Measurements from ENCODE around the gene PTGER4.
"Not testable (repeated sequence)": the region's sequence is repeated elsewhere in the genome, so short reads cannot be mapped to it uniquely, and the experiment has no call there.

Gene PTGER4

DNA sequence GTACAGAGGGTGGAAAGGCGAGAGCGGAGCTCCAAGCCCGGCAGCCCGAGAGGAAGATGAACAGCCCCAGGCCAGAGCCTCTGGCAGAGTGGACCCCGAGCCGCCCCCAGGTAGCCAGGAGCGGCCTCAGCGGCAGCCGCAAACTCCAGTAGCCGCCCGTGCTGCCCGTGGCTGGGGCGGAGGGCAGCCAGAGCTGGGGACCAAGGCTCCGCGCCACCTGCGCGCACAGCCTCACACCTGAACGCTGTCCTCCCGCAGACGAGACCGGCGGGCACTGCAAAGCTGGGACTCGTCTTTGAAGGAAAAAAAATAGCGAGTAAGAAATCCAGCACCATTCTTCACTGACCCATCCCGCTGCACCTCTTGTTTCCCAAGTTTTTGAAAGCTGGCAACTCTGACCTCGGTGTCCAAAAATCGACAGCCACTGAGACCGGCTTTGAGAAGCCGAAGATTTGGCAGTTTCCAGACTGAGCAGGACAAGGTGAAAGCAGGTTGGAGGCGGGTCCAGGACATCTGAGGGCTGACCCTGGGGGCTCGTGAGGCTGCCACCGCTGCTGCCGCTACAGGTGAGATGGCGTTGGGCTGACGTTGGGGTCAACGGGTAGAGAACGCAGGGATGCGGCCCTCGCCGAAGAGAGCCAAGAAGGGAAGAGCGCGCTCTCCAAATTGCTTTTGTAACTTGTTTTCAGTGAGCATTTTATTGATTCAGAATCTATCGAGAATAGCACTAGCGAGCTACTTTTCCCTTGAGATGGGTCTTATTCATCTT is at the start of gene PTGER4:
Gene PTGER4 (plus strand): TSS at position 3 of the 769 bp plus-strand sequence. CDS start 1,079 bp downstream, outside the sequence.
- H3K27me3 ChIP-seq (ENCODE audit: insufficient read depth, low read depth, severe bottlenecking): peaks cover 13% of the 10 kb centered on the region

DNA sequence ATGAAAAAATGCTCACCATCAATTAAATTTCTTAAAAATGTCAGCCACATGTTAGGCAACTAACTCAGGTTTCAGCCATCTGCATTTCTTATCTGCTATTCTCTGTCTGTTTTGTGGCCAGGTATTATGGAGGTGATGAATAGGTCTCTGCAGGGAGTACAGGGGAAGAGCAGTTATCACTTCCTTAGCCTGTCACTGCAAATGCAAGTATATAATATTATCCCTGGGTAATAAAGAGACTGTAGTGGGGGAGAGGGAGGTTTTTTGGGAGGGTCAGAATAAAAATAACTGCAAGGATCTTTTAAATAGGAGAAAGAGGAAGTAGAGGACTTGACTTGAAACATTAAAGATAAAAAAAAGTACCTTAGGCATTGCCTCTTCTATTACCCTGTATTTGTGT is 49.6 kb upstream of the PTGER4 start:
- Histone ChIP-seq H3K27ac (no peak overlapping the region), H3K9me3 (ENCODE audit: severe bottlenecking) (no peaks in the 10 kb centered on the region), H3K27me3 (ENCODE audit: insufficient read depth, low read depth, severe bottlenecking) (no peaks in the 10 kb centered on the region), H3K36me3 (no peaks in the 10 kb centered on the region), H3K4me3 (ENCODE audit: low read depth, low read length) (no peak overlapping the region)
- TF ChIP-seq, protein P1, sequence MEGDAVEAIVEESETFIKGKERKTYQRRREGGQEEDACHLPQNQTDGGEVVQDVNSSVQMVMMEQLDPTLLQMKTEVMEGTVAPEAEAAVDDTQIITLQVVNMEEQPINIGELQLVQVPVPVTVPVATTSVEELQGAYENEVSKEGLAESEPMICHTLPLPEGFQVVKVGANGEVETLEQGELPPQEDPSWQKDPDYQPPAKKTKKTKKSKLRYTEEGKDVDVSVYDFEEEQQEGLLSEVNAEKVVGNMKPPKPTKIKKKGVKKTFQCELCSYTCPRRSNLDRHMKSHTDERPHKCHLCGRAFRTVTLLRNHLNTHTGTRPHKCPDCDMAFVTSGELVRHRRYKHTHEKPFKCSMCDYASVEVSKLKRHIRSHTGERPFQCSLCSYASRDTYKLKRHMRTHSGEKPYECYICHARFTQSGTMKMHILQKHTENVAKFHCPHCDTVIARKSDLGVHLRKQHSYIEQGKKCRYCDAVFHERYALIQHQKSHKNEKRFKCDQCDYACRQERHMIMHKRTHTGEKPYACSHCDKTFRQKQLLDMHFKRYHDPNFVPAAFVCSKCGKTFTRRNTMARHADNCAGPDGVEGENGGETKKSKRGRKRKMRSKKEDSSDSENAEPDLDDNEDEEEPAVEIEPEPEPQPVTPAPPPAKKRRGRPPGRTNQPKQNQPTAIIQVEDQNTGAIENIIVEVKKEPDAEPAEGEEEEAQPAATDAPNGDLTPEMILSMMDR (IDR thresholded peaks at IDR 0.05; ENCODE audit: low read depth, low read length): no peak
- DNase-seq: no peak

More for the DNA sequence above, at the start of gene PTGER4:
- peak within 1 kb of the TSS; percentile 53 for H3K4me3 ChIP-seq (ENCODE audit: low read depth, low read length)
- no peak for DNase-seq
- no peaks in the 10 kb centered on the region for H3K9me3 ChIP-seq (ENCODE audit: severe bottlenecking)
- H3K27ac ChIP-seq: peak within 1 kb of the TSS; percentile 49; the same call in 1 of the 2 replicates
- TF ChIP-seq, protein P1 (IDR thresholded peaks at IDR 0.05; ENCODE audit: low read depth, low read length): no peak
- no peaks in the 10 kb centered on the region for H3K36me3 ChIP-seq

DNA sequence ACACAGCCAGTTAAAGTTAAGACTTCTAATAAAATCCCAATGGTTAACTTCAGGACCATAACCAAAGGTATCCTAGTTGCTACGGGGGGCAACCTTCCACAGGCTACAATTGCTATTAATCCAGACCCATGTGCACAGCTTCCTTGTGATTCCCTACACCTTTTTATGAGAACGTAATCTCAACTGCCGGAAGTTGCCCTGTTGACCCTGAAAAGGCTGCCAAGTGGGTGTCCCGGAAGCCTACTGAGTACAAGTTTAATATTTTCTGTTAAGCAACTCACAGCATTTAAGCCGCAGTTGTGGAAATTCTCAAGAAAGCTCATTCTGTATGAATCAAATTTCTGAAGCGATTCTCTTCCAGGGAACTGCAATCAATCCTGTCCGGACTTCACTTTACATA is 48.5 kb upstream of the PTGER4 start:
- H3K4me3 ChIP-seq (ENCODE audit: low read depth, low read length): no peak overlapping the region
- TF ChIP-seq, protein P1 (IDR thresholded peaks at IDR 0.05; ENCODE audit: low read depth, low read length): no peak
- H3K9me3 ChIP-seq (ENCODE audit: severe bottlenecking): no peaks in the 10 kb centered on the region
- no peaks in the 10 kb centered on the region for H3K36me3 ChIP-seq
- DNase-seq: no peak
- no peaks in the 10 kb centered on the region for H3K27me3 ChIP-seq (ENCODE audit: insufficient read depth, low read depth, severe bottlenecking)
- no peak overlapping the region for H3K27ac ChIP-seq

DNA sequence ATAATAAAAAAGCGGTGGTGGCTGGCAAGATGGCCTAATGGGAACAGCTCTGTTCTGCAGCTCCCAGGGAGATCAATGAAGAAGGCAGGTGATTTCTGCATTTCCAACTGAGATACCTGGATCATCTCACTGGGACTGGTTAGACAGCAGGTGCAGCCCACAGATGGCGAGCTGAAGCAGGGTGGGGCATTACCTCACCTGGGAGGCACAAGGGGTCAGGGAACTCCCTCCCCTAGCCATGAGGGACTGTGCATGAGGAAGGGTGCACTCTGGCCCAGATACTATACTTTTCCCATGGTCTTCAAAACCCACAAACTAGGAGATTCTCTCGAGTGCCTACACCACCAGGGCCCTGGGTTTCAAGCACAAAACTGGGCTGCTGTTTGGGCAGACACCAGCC is 45.6 kb upstream of the PTGER4 start:
- Histone ChIP-seq H3K27me3 (ENCODE audit: insufficient read depth, low read depth, severe bottlenecking) (no peaks in the 10 kb centered on the region), H3K4me3 (ENCODE audit: low read depth, low read length) (no peak overlapping the region), H3K9me3 (ENCODE audit: severe bottlenecking) (no peaks in the 10 kb centered on the region), H3K36me3 (no peaks in the 10 kb centered on the region), H3K27ac (no peak overlapping the region)
- DNase-seq: no peak
- TF ChIP-seq, protein P1 (IDR thresholded peaks at IDR 0.05; ENCODE audit: low read depth, low read length): no peak

DNA sequence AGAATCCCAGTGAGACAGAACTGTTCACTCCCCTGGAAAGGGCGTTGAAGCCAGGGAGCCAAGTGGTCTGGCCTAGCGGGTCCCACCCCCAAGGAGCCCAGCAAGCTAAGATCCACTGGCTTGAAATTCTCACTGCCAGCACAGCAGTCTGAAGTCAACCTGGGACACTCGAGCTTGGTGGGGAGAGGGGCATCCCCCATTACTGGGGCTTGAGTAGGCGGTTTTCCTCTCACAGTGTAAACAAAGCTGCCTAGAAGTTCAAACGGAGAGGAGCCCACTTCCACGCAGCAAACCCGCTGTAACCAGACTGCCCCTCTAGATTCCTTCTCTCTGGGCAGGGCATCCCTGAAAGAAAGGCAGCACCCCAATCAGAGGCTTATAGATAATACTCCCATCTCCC is 45.1 kb upstream of the PTGER4 start:
- Histone ChIP-seq H3K27me3 (ENCODE audit: insufficient read depth, low read depth, severe bottlenecking) (no peaks in the 10 kb centered on the region), H3K36me3 (no peaks in the 10 kb centered on the region), H3K9me3 (ENCODE audit: severe bottlenecking) (no peaks in the 10 kb centered on the region), H3K4me3 (ENCODE audit: low read depth, low read length) (no peak overlapping the region), H3K27ac (no peak overlapping the region)
- TF ChIP-seq, protein P1 (IDR thresholded peaks at IDR 0.05; ENCODE audit: low read depth, low read length): no peak
- DNase-seq: no peak

DNA sequence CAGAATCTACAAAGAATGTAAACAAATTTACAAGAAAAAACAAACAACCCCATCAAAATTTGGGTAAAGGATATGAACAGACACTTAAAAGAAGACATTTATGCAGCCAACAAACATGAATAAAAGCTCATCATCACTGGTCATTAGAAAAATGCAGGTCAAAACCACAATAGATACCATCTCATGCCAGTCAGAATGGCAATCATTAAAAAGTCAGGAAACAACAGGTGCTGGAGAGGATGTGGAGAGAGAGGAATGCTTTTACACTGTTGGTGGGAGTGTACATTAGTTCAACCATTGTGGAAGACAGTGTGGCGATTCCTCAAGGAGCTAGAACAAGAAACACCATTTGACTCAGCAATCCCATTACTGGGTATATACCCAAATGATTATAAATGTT is 40.2 kb upstream of the PTGER4 start:
- H3K4me3 ChIP-seq (ENCODE audit: low read depth, low read length); H3K27me3 ChIP-seq (ENCODE audit: insufficient read depth, low read depth, severe bottlenecking); DNase-seq; H3K9me3 ChIP-seq (ENCODE audit: severe bottlenecking); H3K27ac ChIP-seq; H3K36me3 ChIP-seq: not testable (repeated sequence)
